Neural crest cell (in vitro differentiated cells): ENCODE results near the gene NLRP4. TPM values are rescaled to one million over a fixed set of nuclear protein-coding genes. Genes with fewer than 3 reads are reported as not detected.
"Not testable (repeated sequence)": the region's sequence is repeated elsewhere in the genome, so short reads cannot be mapped to it uniquely, and the experiment has no call there.

ENCODE experiments used
- DNase-seq: peaks from one replicate; pipeline ENCODE4 v3.0.0; 2021; ENCODE audit warnings: low read depth, mixed read lengths, low spot score
- H3K27ac Mint-ChIP-seq: one replicate; pipeline ENCODE4 v1.8.0; 2021; ENCODE audit warnings: mild to moderate bottlenecking, mixed read lengths; ENCODE audit not compliant: unreplicated experiment
- H3K27me3 Mint-ChIP-seq: 2 replicates; pipeline ENCODE4 v1.8.0; 2021; ENCODE audit warnings: low read depth, mild to moderate bottlenecking, mixed read lengths
- H3K36me3 Mint-ChIP-seq: 2 replicates; pipeline ENCODE4 v1.8.0; 2021; ENCODE audit warnings: low read depth, mild to moderate bottlenecking, mixed read lengths
- H3K4me1 Mint-ChIP-seq: 2 replicates; pipeline ENCODE4 v1.8.0; 2021; ENCODE audit warnings: mixed read lengths
- H3K4me3 Mint-ChIP-seq: one replicate; pipeline ENCODE4 v1.8.0; 2021; ENCODE audit warnings: mild to moderate bottlenecking, mixed read lengths
- H3K9me3 Mint-ChIP-seq: 2 replicates; pipeline ENCODE4 v1.8.0; 2021; ENCODE audit warnings: mixed read lengths
- CTCF ChIP-seq: fragments of 200-600 bp; sonication (generic); conservative IDR thresholded peaks from 2 replicates; pipeline ENCODE4 v1.5.0; 2021; ENCODE audit warnings: antibody characterized with exemption, mild to moderate bottlenecking
- total RNA-seq: library from RNA; stranded (reverse); gene quantifications from 2 replicates; pipeline ENCODE4 v1.2.1, GENCODE V29; 2021

NLRP4 gene
- total RNA-seq, 1 donor from 2014 or later, result not detected

- peaks cover 2% of the 10 kb centered on the region for H3K36me3 Mint-ChIP-seq
- no peaks in the 10 kb centered on the region for H3K4me1 Mint-ChIP-seq
- DNase-seq, result no peak
- no peak overlapping the region for H3K4me3 Mint-ChIP-seq
- no peaks in the 10 kb centered on the region for H3K27me3 Mint-ChIP-seq
- H3K27ac Mint-ChIP-seq, result no peak overlapping the region
- no peak for TF ChIP-seq CTCF
- peaks cover 30% of the 10 kb centered on the region for H3K9me3 Mint-ChIP-seq
Observed at GRCh38 chr19:55923556-55923955, 87.2 kb downstream of the NLRP4 start.

GRCh38 chr19:55927991-55928390, 91.7 kb downstream of the NLRP4 start:
- Mint-ChIP-seq H3K4me1 (no peaks in the 10 kb centered on the region), H3K9me3 (peaks cover 21% of the 10 kb centered on the region), H3K27me3 (no peaks in the 10 kb centered on the region), H3K4me3 (no peak overlapping the region), H3K27ac (no peak overlapping the region), H3K36me3 (peaks cover 8% of the 10 kb centered on the region)
- TF ChIP-seq CTCF, result no peak
- no peak for DNase-seq

GRCh38 chr19:55929258-55929657, 92.9 kb downstream of the NLRP4 start:
- not testable (repeated sequence) for H3K4me1 Mint-ChIP-seq, DNase-seq
- peaks cover 10% of the 10 kb centered on the region for H3K36me3 Mint-ChIP-seq

GRCh38 chr19:55930996-55931515, 94.7 kb downstream of the NLRP4 start:
- no peak overlapping the region for H3K27ac Mint-ChIP-seq
- H3K9me3 Mint-ChIP-seq, result peaks cover 29% of the 10 kb centered on the region
- H3K4me3 Mint-ChIP-seq, result no peak overlapping the region
- H3K4me1 Mint-ChIP-seq, result no peaks in the 10 kb centered on the region
- no peak for DNase-seq
- H3K36me3 Mint-ChIP-seq, result peaks cover 15% of the 10 kb centered on the region
- TF ChIP-seq CTCF, result no peak
- no peaks in the 10 kb centered on the region for H3K27me3 Mint-ChIP-seq

More at GRCh38 chr19:55929258-55929657, 92.9 kb downstream of the NLRP4 start:
- not testable (repeated sequence) for H3K4me3 Mint-ChIP-seq, H3K27me3 Mint-ChIP-seq, H3K27ac Mint-ChIP-seq
- H3K9me3 Mint-ChIP-seq, result peaks cover 25% of the 10 kb centered on the region

Other genes starting within 250 kb of the NLRP4 start
- 31.6 and 31.8 TPM in 2 replicates for gene FIZ1, start 237.0 kb upstream of the NLRP4 start, total RNA-seq
- gene ZNF524, start 236.3 kb upstream of the NLRP4 start, total RNA-seq, result 6.1 and 6.7 TPM in 2 replicates
- 20.3 TPM in 2 replicates for gene ZNF865, start 230.9 kb upstream of the NLRP4 start, total RNA-seq
- 11.0 and 12.4 TPM in 2 replicates for gene ZNF784, start 212.0 kb upstream of the NLRP4 start, total RNA-seq
- 39.1 and 41.8 TPM in 2 replicates for gene ZNF580, start 195.5 kb upstream of the NLRP4 start, total RNA-seq
- gene ZNF581, start 192.9 kb upstream of the NLRP4 start, total RNA-seq, result 40.8 and 41.9 TPM in 2 replicates
- 18.7 and 18.9 TPM in 2 replicates for gene CCDC106, start 188.3 kb upstream of the NLRP4 start, total RNA-seq
- 342 and 365 TPM in 2 replicates for gene U2AF2, start 181.5 kb upstream of the NLRP4 start, total RNA-seq
- gene EPN1, start 161.3 kb upstream of the NLRP4 start, total RNA-seq, result 129 and 130 TPM in 2 replicates
- gene NLRP9, start 98.1 kb upstream of the NLRP4 start, total RNA-seq, result not detected in 2 replicates
- gene RFPL4A, start 77.4 kb upstream of the NLRP4 start, total RNA-seq, result not detected in 2 replicates
- not detected in 2 replicates for gene RFPL4AL1, start 67.4 kb upstream of the NLRP4 start, total RNA-seq
- not detected in 2 replicates for gene NLRP11, start 4.5 kb upstream of the NLRP4 start, total RNA-seq
- not detected in 2 replicates for gene NLRP13, start 95.8 kb downstream of the NLRP4 start, total RNA-seq
- gene NLRP8, start 111.3 kb downstream of the NLRP4 start, total RNA-seq, result not detected in 2 replicates
- not detected in 2 replicates for gene NLRP5, start 150.2 kb downstream of the NLRP4 start, total RNA-seq